Putamen (tissue), 1 donor: ENCODE data around the gene MOAP1.
"Not testable (repeated sequence)": the region's sequence is repeated elsewhere in the genome, so short reads cannot be mapped to it uniquely, and the experiment has no call there.

Experiments used
- DNase-seq: peaks from one replicate; pipeline ENCODE4 v3.0.0-alpha.2; 2016; ENCODE audit warnings: low spot score

Gene MOAP1, protein sequence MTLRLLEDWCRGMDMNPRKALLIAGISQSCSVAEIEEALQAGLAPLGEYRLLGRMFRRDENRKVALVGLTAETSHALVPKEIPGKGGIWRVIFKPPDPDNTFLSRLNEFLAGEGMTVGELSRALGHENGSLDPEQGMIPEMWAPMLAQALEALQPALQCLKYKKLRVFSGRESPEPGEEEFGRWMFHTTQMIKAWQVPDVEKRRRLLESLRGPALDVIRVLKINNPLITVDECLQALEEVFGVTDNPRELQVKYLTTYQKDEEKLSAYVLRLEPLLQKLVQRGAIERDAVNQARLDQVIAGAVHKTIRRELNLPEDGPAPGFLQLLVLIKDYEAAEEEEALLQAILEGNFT

DNA sequence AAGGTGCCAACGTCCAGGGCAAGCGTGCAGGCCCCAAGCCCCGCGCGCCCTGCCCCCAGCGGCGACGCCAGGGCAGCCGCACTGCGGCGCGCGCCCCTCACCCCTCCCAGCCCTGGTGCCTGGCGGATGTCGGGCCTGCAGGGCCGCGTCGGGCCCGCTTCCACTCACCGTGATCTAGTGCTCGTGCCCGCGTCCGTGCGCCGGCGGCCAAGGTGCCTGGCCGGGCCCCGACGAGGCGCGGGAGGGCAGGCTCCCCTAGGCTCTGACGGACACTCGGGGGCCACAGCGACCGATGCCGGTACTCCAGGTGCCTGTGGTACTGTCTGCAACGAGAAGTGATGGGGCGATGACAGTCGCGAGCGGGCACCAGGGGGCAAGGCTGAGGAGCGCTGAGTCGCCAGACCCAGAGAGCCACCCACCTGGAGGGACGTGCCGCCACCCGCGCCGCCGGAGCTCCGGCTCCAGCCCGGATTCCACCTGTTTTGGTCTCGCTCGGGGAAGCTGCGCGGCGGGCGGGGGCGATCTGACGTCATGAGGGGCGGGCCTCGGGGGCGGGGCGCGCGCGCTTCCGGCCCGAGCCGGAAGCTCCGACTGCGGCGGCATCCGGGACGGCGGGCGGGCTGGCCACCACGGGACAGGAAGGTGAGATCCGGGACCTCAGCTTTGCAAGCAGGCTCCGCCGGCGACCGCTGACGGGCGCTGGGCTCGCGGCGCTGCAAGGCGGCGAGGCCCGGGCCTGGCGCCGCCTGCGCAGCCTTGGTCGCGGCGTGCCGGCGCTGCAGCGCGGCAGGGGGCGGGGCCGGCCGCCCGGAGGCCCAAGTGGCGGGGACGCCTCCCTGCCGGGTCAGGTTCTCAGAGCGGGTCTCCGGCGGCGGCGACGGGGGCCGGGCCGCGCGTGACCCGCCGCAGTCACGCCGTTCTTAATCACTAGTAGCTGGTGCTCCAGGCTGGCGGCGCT lies at the start of gene MOAP1, which contains the start of gene LYSET:
Gene MOAP1, minus strand, starts transcription at position 507 of the 958 bp plus-strand sequence. CDS start 655 bp downstream, outside the sequence.
Gene LYSET, plus strand, starts transcription at position 927 of the 958 bp plus-strand sequence. CDS start 89 bp downstream, outside the sequence.
- DNase-seq, result peak; percentile 87

DNA sequence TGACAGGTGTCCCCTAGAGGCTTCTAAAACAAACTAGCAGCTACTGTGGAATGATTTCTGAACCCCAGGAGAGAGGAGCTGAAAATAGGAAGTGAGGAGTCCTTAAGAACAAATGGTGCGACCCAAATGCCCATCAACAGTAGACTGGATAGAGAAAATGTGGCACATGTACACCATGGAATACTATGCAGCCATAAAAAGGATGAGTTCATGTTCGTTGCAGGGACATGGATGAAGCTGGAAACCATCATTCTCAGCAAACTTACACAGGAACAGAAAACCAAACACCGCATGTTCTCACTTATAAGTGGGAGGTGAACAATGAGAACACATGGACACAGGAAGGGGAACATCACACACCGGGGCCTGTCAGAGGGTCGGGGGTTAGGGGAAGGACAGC lies 48.4 kb upstream of the MOAP1 start:
- not testable (repeated sequence) for DNase-seq

DNA sequence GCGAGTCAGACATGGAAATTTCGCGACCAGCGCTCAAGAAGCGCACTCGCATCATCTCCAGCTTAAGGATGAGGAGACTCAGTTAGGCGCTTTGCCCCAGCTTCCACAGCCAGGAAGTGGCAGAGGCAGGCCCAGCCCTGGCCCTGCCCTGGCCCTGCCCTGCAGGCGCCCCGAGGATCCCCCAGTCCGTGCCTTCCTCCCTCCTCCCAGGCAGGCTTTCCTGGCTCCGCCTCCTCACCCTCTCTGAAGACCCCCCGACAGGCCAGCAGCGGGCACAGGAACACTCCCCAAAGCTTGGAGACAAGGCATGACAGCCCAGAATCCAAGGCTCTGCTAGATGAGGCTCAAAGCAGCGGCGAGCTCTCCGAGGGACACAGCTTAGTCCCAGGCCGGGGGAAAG lies 47.5 kb upstream of the MOAP1 start:
- no peak for DNase-seq

- peak; percentile 61 for DNase-seq
Measured at GRCh38 chr14:93231129-93231979, 46.7 kb upstream of the MOAP1 start.

DNA sequence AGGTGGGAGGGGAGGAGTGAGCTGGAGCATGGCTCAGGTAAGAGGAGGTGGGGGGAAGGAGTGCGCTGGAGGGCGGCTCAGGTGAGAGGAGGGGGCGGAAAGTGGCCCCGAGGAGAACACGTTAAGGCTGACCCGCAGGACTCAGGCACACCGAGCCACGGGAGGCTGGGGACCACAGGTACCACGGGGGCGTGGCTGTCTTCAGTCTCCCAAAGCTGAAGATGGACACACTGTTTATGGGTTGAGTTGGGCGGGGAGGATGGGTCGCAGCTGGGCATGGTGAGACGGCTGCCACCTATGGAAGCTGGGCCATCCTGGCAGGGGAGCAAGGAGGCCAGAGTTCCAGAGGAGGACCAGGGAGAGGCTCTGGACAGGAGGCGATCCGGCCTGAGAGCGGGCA lies 45.8 kb upstream of the MOAP1 start:
- no peak for DNase-seq

DNA sequence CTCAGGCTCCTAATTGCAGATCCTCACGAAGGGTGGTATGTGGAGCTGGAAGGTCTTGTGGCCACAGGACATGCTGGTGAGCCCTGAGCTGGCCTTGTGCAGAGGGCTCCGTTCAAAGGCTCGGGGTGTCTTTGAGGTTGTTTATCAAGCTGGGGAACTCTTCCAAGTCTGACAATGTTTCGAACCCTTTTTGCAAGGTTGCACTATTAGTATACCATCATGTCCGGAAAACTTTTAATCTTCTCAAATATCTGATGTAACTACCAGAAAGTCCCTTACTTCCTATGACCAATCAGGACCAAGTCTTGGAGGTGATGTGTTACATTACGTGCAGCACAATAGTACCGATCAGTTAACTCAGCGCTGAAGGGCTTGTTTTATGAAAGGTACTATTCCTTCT lies 43.9 kb upstream of the MOAP1 start:
- no peak for DNase-seq

- DNase-seq, result no peak
Measured at GRCh38 chr14:93223565-93223964, 38.9 kb upstream of the MOAP1 start.

DNA sequence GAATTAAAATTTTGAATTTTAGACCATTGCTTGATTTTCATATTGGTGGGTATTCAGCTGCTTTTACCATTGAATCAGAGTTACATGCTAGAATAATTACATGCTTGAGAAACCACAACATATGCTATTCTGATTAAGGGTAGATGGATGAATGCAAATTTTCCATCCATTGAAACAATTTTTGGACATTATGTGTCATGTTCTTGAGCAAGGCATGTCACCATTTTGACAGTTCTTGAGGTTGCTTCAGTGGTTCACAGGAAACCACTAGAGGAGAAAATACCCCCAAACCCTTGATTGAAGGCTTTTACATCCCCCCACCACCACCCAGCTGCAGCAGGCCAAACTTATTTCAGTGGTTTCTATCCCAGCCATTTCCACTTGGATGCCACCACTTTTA lies 35.8 kb upstream of the MOAP1 start:
- no peak for DNase-seq

DNA sequence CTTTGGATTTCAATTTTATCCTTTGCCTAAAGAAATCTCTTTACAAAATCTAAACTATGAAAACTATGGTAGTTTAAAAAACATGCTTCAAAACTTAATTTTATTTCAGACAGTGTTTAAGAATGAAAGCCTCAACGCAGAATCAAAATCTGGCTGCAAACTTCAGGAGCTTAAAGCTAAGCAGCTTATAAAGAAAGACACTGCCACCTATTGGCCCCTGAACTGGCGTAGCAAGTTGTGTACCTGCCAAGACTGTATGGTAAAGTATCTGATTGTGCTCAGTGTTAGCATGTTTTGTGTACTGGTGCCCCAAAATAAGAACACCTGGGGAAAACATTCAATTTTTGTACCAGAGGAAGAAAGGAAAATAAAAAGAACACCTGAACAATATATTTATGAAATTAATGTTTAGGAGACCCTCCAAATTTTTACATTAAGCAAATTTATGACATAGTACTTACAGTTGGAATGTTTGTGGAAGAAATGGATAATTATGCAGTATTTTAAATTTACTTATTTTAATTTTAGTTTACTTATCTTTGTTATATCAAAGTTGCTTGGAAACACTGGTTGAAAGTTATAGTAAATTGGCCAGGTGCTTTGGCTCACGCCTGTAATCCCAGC lies 34.5 kb upstream of the MOAP1 start:
- no peak for DNase-seq

GRCh38 chr14:93214598-93214997 lies 29.9 kb upstream of the MOAP1 start:
- no peak for DNase-seq

DNA sequence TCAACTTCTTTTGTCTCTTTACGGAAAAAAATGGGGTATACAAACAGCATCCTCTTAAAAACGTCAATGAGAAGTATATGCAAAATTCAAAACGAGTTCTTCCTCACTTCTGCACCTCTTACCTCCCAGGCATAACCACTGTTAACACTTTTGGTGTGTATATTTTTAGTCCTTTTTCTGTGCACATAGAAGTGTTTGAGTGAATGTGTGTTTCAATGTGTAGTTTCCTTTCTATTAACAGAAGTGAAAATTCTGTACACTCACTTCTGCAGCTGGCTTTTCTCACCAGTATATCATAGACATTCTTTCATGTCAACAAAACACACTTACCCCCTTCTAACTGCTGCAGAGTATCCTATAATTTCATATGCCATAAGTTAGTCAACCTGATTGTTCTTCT lies 27.7 kb upstream of the MOAP1 start:
- DNase-seq, result no peak

DNA sequence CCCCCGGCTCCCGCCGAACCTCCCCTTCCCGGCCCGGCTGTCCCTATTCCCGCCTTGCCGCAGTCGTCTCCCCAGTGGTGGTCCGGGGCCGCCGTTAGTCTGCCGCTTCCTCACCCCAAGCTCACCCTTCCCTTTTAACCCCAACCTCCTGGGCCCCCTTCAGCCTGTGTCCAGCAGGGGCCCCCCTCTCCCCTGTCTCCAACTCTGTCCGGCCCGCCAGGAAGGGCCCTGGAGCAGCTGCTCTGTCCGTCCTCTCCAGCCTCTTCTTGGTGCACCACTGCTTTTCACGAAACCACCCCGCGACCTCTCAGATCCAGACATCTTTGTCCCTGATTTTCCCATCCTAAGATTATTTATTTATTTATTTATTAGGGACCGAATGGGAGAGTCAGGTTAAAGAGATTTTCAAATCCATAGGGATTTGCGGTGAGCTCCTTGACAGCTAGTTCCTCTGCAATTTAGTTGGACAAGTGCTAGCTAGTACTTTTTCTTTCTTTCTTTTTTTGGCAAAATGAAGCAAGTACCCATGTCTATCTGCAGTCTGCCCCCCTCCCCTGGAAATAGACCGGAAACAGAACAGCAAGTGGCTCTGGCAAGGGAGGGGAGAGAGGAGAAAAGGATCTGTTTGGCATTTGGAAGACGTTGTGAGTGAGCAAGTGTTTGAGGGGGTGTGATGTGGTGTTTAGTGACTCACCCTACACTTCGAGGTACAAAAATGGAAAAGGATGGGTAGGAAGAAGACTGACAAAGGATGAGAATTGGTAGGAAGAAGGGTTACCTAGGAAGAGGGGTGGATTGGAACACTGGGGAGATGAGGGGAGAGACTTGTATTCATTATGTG lies 23.0 kb upstream of the MOAP1 start:
- peak; percentile 67 for DNase-seq

GRCh38 chr14:93206793-93207467 lies 22.2 kb upstream of the MOAP1 start, which contains the start of the genes GON7 and UBR7:
TSS of gene GON7 (minus strand) at chr14:93207065. CDS start at chr14:93207037, 28 bp downstream.
TSS of gene UBR7 (plus strand) at chr14:93207256. CDS start at chr14:93207292, 36 bp downstream.
- DNase-seq, result peak; percentile 97

- no peak for DNase-seq
Measured at GRCh38 chr14:93201155-93201704, 16.5 kb upstream of the MOAP1 start.

DNA sequence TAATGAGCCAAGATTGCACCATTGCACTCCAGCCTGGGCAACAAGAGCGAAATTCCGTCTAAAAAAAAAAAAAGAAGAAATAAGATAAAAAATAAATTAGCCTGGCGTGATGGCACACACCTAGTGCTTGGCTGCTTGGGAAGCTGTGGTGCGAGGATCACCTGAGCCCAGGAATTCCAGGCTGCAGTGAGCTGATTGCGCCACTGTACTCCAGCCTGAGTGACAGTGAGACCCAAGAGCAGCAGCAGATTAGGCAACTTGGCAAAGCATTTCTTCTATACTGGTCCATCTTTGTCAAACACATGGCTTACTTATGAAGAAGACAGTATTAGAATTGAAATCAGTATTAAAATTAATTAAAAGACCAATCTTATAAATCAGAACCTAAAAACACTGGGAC lies 15.9 kb upstream of the MOAP1 start:
- no peak for DNase-seq

DNA sequence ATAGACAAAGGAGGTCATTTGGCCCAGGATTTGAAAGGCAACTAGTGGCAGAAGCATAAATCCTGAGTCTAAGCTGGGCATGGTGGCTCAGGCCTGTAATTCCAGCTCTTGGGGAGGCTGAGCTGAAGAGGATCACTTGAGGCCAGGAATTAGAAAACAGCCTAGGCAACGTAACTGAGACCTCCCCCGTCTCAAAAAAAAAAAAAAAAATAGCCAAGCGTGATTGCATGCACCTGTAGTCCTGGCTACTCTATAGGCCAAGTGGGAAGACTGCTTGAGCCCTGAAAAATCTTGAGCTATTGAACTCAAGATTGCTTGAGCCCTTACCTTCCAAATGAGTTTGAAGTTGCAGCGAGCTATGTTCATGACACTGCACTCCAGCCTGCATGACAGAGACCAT lies 14.3 kb upstream of the MOAP1 start:
- DNase-seq, result no peak

DNA sequence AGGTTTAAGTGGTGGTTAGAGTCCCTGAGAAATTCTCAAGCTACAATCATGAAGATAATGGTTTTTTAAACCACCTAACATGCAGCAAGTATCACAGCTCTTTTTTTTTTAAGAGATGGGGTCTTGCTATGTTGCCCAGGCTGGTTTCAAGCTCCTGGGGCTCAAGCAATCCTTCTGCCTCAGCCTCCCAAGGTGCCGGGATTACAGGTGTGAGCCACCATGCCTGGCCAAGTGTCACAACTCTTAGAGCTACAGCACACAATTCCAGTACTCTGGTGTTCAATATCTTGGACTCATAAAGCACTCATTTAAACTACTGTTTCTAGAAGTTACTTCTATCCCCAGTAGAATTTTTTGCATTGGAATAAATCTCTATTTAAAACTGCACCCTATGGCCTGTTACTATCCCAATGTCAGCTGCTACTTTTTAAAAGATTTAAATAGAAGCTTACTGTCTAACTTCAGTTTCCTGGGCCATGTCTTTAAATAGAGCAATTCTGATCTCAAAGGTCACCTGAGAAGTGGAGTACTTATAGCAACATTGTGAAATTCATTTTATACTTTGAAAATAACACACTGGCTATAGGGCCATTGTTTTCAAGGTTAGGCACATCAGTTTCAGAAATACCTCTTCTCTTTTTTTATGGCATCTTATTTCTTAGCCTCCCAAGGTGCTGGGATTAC lies 10.8 kb upstream of the MOAP1 start:
- DNase-seq, result no peak

- DNase-seq, result no peak
Measured at GRCh38 chr14:93186956-93187355, 2.3 kb upstream of the MOAP1 start.

GRCh38 chr14:93186466-93186865 lies 1.8 kb upstream of the MOAP1 start:
- DNase-seq, result no peak
